Karpas-422 (cell line): ENCODE data around the gene SMIM10. TPM values are rescaled to one million over a fixed set of nuclear protein-coding genes. Genes with fewer than 3 reads are reported as not detected.

ENCODE experiments used
- DNase-seq: peaks from one replicate; pipeline ENCODE4 v3.0.0-alpha.2; 2015
- H2AFZ ChIP-seq: fragments of 200-600 bp; sonication (generic); 2 replicates; pipeline ENCODE4 v1.6.1; 2014; ENCODE audit warnings: antibody characterized with exemption, low read length, mixed read lengths
- H3K27ac ChIP-seq: fragments of 200-600 bp; sonication (generic); 2 replicates; pipeline ENCODE4 v1.5.1; 2014; ENCODE audit warnings: mild to moderate bottlenecking, low read length, moderate library complexity
- H3K27me3 ChIP-seq: fragments of 200-600 bp; sonication (generic); 2 replicates; pipeline ENCODE4 v1.6.1; 2014; ENCODE audit warnings: low read length, mixed read lengths
- H3K36me3 ChIP-seq: fragments of 200-600 bp; sonication (generic); 2 replicates; pipeline ENCODE4 v1.6.1; 2014; ENCODE audit warnings: low read length, mixed read lengths; ENCODE audit not compliant: insufficient read depth
- H3K4me1 ChIP-seq: fragments of 200-600 bp; sonication (generic); 2 replicates; pipeline ENCODE4 v1.6.1; 2014; ENCODE audit warnings: mild to moderate bottlenecking, low read length, mixed read lengths
- H3K4me2 ChIP-seq: fragments of 200-600 bp; sonication (generic); 2 replicates; pipeline ENCODE4 v1.6.1; 2014; ENCODE audit warnings: low read length, low read depth, mild to moderate bottlenecking; ENCODE audit not compliant: poor library complexity, severe bottlenecking
- H3K4me3 ChIP-seq: fragments of 200-600 bp; sonication (generic); 2 replicates; pipeline ENCODE4 v1.5.1; 2014; ENCODE audit warnings: mild to moderate bottlenecking, antibody characterized with exemption, low read length, mixed read lengths
- H3K79me2 ChIP-seq: fragments of 200-600 bp; sonication (generic); 2 replicates; pipeline ENCODE4 v1.6.1; 2014; ENCODE audit warnings: mild to moderate bottlenecking, low read length, mixed read lengths
- H3K9ac ChIP-seq: fragments of 200-600 bp; sonication (generic); 2 replicates; pipeline ENCODE4 v1.6.0; 2014; ENCODE audit warnings: low read length
- H3K9me2 ChIP-seq: fragments of 200-600 bp; sonication (generic), shearing (Covaris generic); replicated peaks from 2 replicates; pipeline ENCODE4 v1.6.0; 2014; ENCODE audit warnings: mild to moderate bottlenecking, low read length, moderate library complexity; ENCODE audit not compliant: insufficient read depth
- H3K9me3 ChIP-seq: fragments of 300-700, 200-600 bp; sonication (generic); 2 replicates; pipeline ENCODE4 v1.6.1; 2014; ENCODE audit warnings: low read length, mixed read lengths
- H4K20me1 ChIP-seq: fragments of 200-600 bp; sonication (generic); 2 replicates; pipeline ENCODE4 v1.6.1; 2014; ENCODE audit warnings: mild to moderate bottlenecking, antibody characterized with exemption, low read length, low read depth; ENCODE audit not compliant: insufficient read depth
- total RNA-seq: library from RNA; depleted of rRNA; stranded (reverse); fragments of >200 nt; shearing (Covaris generic); gene quantifications from 2 replicates; pipeline ENCODE4 v1.2.3, GENCODE V29; 2014; ENCODE audit warnings: low replicate concordance

SMIM10 gene
- total RNA-seq, 1 experiment from 2014 or later, result not detected

DNA sequence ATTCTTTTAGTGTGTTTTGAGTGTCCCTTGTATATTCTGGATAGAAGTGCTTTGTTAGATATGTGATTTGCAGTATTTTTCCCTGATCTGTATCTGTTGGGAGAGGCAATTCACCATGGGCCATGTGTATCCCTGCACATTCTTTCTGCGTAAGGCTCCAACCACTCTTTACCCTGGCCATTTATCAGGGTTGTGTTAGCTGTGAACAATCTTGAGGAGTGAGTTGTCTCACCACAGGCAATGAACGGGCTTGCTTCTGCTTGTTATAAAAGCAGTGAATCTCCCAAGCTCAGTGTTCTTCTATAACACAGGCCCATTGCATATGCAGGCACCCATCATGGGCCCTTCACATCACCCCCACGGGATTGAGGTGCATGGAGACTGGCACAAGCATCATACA is 18.9 kb upstream of the SMIM10 start:
- no peak overlapping the region for H3K27ac ChIP-seq
- no peak overlapping the region for H3K4me2 ChIP-seq
- no peak for DNase-seq
- H2AFZ ChIP-seq, result no peak overlapping the region
- no peaks in the 10 kb centered on the region for H3K9me2 ChIP-seq
- H3K9ac ChIP-seq, result no peak overlapping the region
- H3K36me3 ChIP-seq, result no peaks in the 10 kb centered on the region
- H3K4me3 ChIP-seq, result no peak overlapping the region
- no peaks in the 10 kb centered on the region for H3K9me3 ChIP-seq
- no peaks in the 10 kb centered on the region for H3K4me1 ChIP-seq
- H4K20me1 ChIP-seq, result no peaks in the 10 kb centered on the region
- no peaks in the 10 kb centered on the region for H3K27me3 ChIP-seq
- no peaks in the 10 kb centered on the region for H3K79me2 ChIP-seq

DNA sequence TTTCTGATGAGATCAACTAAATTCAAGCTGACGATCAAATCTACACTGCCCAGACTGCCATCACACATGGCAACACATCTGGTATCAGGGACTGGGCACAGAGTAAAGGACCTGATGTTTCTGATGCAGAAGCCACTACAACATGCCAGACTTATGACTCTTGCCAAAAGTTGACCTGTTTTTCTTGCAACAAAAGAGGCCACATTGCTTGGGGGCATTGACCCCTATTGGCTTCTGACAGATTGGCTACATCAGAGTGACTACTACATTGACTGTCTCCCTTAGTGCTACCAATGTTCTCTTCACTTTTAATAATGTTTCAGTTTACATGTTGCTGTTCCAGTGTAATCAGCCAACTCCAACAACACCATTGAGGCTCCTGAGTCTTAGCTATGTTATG is 15.3 kb upstream of the SMIM10 start:
- DNase-seq, result no peak
- Histone ChIP-seq H2AFZ (no peak overlapping the region), H3K27me3 (no peaks in the 10 kb centered on the region), H3K27ac (no peak overlapping the region), H3K4me1 (no peaks in the 10 kb centered on the region), H4K20me1 (no peaks in the 10 kb centered on the region), H3K9me2 (no peaks in the 10 kb centered on the region), H3K9me3 (no peaks in the 10 kb centered on the region), H3K79me2 (no peaks in the 10 kb centered on the region), H3K4me2 (no peak overlapping the region), H3K36me3 (no peaks in the 10 kb centered on the region), H3K4me3 (no peak overlapping the region), H3K9ac (no peak overlapping the region)

DNA sequence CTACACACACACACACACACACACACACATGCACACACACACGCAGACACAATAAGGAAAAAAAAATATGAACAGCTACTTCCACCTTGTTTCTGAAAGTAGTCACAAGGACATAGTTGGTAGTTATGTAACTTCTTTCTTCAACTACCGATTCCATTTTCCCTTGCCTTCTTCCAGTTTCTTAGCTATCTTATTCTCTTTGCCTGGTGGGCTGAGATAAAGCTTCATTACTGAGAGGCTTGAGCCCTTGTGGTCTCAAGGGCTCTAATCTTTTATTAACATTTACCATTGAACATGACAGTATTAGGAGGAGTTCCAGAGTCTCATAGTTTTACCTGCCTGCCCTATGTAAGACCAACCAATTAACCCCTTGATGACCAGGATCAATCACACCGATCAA is 8.9 kb upstream of the SMIM10 start:
- Histone ChIP-seq H3K4me3 (no peak overlapping the region), H3K27ac (no peak overlapping the region), H3K4me1 (no peaks in the 10 kb centered on the region), H3K36me3 (no peaks in the 10 kb centered on the region), H3K9me2 (no peaks in the 10 kb centered on the region), H3K9me3 (no peaks in the 10 kb centered on the region), H3K4me2 (no peak overlapping the region), H3K9ac (no peak overlapping the region), H3K27me3 (no peaks in the 10 kb centered on the region), H2AFZ (no peak overlapping the region), H3K79me2 (no peaks in the 10 kb centered on the region), H4K20me1 (no peaks in the 10 kb centered on the region)
- no peak for DNase-seq

DNA sequence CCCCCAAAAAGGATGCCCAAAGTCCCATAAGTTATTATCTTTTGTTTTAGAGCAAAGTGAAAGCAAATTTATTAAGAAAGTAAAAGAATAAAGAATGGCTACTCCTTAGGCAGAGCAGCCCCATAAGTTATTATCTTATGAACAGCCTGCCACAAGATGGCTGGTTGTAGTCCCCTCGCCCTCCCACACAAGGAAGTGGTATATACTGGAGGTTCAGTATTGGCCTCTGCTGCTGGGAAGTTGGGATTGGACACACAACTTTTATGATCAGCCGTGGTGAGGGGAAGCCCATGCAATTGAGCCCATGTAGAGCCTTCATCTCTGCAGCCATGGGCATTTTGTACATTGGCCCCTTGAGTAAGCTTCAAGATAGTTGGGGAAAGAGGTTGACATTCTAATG is 8.0 kb upstream of the SMIM10 start:
- H3K9me3 ChIP-seq, result no peaks in the 10 kb centered on the region
- no peak overlapping the region for H3K27ac ChIP-seq
- DNase-seq, result no peak
- no peaks in the 10 kb centered on the region for H3K79me2 ChIP-seq
- no peak overlapping the region for H3K4me2 ChIP-seq
- no peak overlapping the region for H3K9ac ChIP-seq
- no peaks in the 10 kb centered on the region for H3K36me3 ChIP-seq
- H2AFZ ChIP-seq, result no peak overlapping the region
- no peaks in the 10 kb centered on the region for H3K27me3 ChIP-seq
- H3K4me1 ChIP-seq, result no peaks in the 10 kb centered on the region
- H3K4me3 ChIP-seq, result no peak overlapping the region
- no peaks in the 10 kb centered on the region for H3K9me2 ChIP-seq
- no peaks in the 10 kb centered on the region for H4K20me1 ChIP-seq

DNA sequence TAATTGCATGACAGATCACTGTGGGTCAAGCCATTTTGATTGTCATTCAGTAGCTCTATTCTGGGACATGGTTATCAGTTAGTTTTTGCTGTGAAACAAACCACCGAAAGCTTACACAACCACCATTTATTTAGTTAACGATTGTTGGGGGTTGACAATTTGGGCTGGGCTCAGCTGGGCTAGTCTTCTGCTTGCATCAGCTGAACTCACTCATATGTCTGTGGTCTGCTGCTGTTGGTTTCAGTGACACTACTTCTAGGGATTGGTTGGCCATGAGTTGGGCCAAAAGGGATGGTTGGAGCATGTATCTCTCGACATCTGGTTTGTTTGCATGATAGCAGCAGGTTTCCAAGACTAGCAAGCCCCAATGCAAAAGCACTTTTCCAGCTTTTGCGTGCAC is 5.3 kb upstream of the SMIM10 start:
- no peaks in the 10 kb centered on the region for H3K9me2 ChIP-seq
- no peak for DNase-seq
- H3K4me3 ChIP-seq, result no peak overlapping the region
- H3K9me3 ChIP-seq, result no peaks in the 10 kb centered on the region
- H3K36me3 ChIP-seq, result no peaks in the 10 kb centered on the region
- no peak overlapping the region for H3K4me2 ChIP-seq
- no peak overlapping the region for H2AFZ ChIP-seq
- H3K9ac ChIP-seq, result no peak overlapping the region
- no peaks in the 10 kb centered on the region for H3K79me2 ChIP-seq
- H3K27me3 ChIP-seq, result 0 out of 2 replicates have a peak, but pooled peaks cover 3% of the 10 kb centered on the region
- H4K20me1 ChIP-seq, result no peaks in the 10 kb centered on the region
- H3K27ac ChIP-seq, result no peak overlapping the region
- H3K4me1 ChIP-seq, result no peaks in the 10 kb centered on the region

DNA sequence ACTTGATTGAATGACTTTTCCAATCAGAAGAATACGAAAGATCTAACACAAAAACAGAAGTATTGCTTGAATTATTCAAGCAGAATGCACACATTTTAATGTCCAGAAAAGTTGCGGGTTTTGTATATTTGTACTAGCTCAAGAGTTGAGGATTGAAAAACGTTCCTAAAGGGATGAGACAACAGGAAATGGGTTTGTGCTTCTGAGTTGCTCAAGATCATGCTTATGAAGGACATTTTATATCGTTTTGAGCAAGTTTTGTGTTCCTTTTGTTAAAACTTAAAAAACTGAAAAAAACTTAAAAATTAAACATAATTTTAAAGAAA is 353 bp upstream of the SMIM10 start:
- Histone ChIP-seq H4K20me1 (no peaks in the 10 kb centered on the region), H3K79me2 (no peaks in the 10 kb centered on the region), H3K9me3 (no peaks in the 10 kb centered on the region), H3K9me2 (no peaks in the 10 kb centered on the region), H3K36me3 (no peaks in the 10 kb centered on the region), H3K9ac (no peak overlapping the region), H3K27ac (no peak overlapping the region), H3K4me2 (no peak overlapping the region), H3K4me3 (no peak overlapping the region), H3K27me3 (0 out of 2 replicates have a peak, but pooled peaks cover 3% of the 10 kb centered on the region), H3K4me1 (no peaks in the 10 kb centered on the region), H2AFZ (no peak overlapping the region)
- DNase-seq, result no peak

- Histone ChIP-seq H3K27ac (no peak overlapping the region), H3K27me3 (no peaks in the 10 kb centered on the region), H3K79me2 (no peaks in the 10 kb centered on the region), H3K4me2 (no peak overlapping the region), H3K4me3 (no peak overlapping the region), H3K4me1 (no peaks in the 10 kb centered on the region), H3K9me2 (no peaks in the 10 kb centered on the region), H3K36me3 (no peaks in the 10 kb centered on the region), H4K20me1 (no peaks in the 10 kb centered on the region), H3K9ac (no peak overlapping the region), H2AFZ (no peak overlapping the region), H3K9me3 (no peaks in the 10 kb centered on the region)
- no peak for DNase-seq
Observed at GRCh38 chrX:134997646-134998045, 6.9 kb downstream of the SMIM10 start.

- Histone ChIP-seq H3K27me3 (no peaks in the 10 kb centered on the region), H3K36me3 (no peaks in the 10 kb centered on the region), H3K4me2 (no peak overlapping the region), H3K9me2 (no peaks in the 10 kb centered on the region), H3K9ac (no peak overlapping the region), H3K9me3 (no peaks in the 10 kb centered on the region), H3K27ac (no peak overlapping the region), H4K20me1 (no peaks in the 10 kb centered on the region), H2AFZ (no peak overlapping the region), H3K4me3 (no peak overlapping the region), H3K79me2 (no peaks in the 10 kb centered on the region), H3K4me1 (no peaks in the 10 kb centered on the region)
- DNase-seq, result no peak
Observed at GRCh38 chrX:134998246-134998645, 7.5 kb downstream of the SMIM10 start.

GRCh38 chrX:134999469-134999868 is 8.7 kb downstream of the SMIM10 start:
- H3K4me2 ChIP-seq, result no peak overlapping the region
- no peaks in the 10 kb centered on the region for H4K20me1 ChIP-seq
- H3K4me1 ChIP-seq, result peaks cover 7% of the 10 kb centered on the region
- H3K9me3 ChIP-seq, result no peaks in the 10 kb centered on the region
- H3K27me3 ChIP-seq, result no peaks in the 10 kb centered on the region
- no peak overlapping the region for H3K9ac ChIP-seq
- H2AFZ ChIP-seq, result no peak overlapping the region
- no peak overlapping the region for H3K27ac ChIP-seq
- H3K36me3 ChIP-seq, result no peaks in the 10 kb centered on the region
- DNase-seq, result peak; percentile 75
- no peaks in the 10 kb centered on the region for H3K79me2 ChIP-seq
- no peaks in the 10 kb centered on the region for H3K9me2 ChIP-seq
- no peak overlapping the region for H3K4me3 ChIP-seq
